Uterus (tissue), 2 donors: ENCODE measurements around the gene MYO1D.

ENCODE experiments used
- POLR2A ChIP-seq, 2 donors: fragments of 450-650 bp; IDR thresholded peaks; one replicate each; pipeline ENCODE4 v1.6.1; 2016; ENCODE audit warnings: antibody characterized with exemption in 2 of 2, mild to moderate bottlenecking in 1 of 2, moderate library complexity in 1 of 2
- TF ChIP-seq, protein P1 (sequence below), 4 experiments: fragments of 200-600 bp in 2 of 4; fragments of 450-650 bp in 2 of 4; sonication (generic) in 2 of 4; IDR thresholded peaks; one replicate each; pipeline ENCODE4 v1.5.1; 2016 to 2019; ENCODE audit warnings: antibody characterized with exemption in 4 of 4, mild to moderate bottlenecking in 2 of 4, moderate library complexity in 1 of 4

DNA sequence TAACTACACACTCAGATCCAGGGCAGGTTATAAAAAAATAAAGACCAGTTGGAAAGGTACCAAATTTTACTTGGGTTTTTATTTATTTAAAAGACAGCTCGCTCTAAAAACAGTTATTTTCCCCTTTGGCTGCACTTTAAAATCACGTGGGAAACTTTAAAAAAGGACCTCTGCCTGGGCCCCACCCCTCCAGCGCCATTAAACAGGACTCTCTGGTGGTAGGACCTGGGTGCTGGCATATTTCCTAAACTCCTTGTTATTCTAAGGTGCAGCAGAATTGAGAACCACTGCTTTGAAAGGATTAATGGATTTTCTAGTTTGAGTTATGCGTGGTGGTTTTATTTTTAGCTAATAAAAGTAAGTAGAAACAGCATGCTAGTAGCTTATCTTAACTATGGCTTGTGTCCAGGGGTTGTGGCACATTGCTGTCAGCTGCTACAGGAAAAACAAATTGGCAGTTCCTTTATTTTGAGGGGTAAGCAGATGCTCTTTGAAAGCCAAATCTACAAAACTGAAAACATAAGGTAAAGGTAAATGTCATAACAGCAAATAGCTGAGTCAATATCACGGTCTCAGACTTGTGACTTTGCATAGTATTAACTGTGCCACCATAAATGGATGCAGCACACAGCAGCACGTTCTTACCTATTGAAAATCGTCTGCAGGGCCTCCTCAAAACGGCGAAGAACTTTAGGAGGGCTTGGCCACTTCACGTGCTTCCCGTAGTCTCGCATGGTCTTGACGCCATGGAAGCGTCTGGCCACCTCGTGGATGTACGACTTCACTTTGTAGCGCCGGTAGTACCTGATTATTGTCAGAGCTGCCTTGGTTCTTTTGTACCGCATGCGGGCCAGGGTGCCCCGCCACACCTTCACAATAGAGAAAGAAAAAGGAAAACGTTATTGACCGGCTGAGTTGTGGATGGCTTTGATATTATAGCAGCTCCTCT is 218.2 kb downstream of the MYO1D start:
- TF ChIP-seq, protein P1, sequence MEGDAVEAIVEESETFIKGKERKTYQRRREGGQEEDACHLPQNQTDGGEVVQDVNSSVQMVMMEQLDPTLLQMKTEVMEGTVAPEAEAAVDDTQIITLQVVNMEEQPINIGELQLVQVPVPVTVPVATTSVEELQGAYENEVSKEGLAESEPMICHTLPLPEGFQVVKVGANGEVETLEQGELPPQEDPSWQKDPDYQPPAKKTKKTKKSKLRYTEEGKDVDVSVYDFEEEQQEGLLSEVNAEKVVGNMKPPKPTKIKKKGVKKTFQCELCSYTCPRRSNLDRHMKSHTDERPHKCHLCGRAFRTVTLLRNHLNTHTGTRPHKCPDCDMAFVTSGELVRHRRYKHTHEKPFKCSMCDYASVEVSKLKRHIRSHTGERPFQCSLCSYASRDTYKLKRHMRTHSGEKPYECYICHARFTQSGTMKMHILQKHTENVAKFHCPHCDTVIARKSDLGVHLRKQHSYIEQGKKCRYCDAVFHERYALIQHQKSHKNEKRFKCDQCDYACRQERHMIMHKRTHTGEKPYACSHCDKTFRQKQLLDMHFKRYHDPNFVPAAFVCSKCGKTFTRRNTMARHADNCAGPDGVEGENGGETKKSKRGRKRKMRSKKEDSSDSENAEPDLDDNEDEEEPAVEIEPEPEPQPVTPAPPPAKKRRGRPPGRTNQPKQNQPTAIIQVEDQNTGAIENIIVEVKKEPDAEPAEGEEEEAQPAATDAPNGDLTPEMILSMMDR (IDR thresholded peaks at IDR 0.05), result no peak
- no peak for TF ChIP-seq POLR2A (IDR thresholded peaks at IDR 0.05)
